M059J (cell line): Measurements from ENCODE around the gene C1QTNF1. TPM values are rescaled to one million over a fixed set of nuclear protein-coding genes. Genes with fewer than 3 reads are reported as not detected.
"Not testable (repeated sequence)": the region's sequence is repeated elsewhere in the genome, so short reads cannot be mapped to it uniquely, and the experiment has no call there.

Source experiments
- DNase-seq: peaks from one replicate; pipeline ENCODE4 v3.0.0-alpha.2; 2012; ENCODE audit warnings: low read depth
- total RNA-seq: library from RNA; depleted of rRNA; stranded (reverse); fragments of >200 nt; shearing (Covaris generic); gene quantifications from 2 replicates; pipeline ENCODE4 v1.2.3, GENCODE V29; 2014

C1QTNF1 gene
- total RNA-seq, 1 experiment from 2014 or later = 7.0 TPM

- DNase-seq = no peak
These were observed 18.7 kb upstream of the C1QTNF1 start for GRCh38 chr17:79005063-79005861.

GRCh38 chr17:79006046-79006445 is 17.9 kb upstream of the C1QTNF1 start:
- no peak for DNase-seq

GRCh38 chr17:79006794-79007503 is 17.0 kb upstream of the C1QTNF1 start:
- no peak for DNase-seq

GRCh38 chr17:79007504-79008381 is 16.2 kb upstream of the C1QTNF1 start:
- no peak for DNase-seq

- no peak for DNase-seq
These were observed 15.1 kb upstream of the C1QTNF1 start for GRCh38 chr17:79008666-79009387.

- DNase-seq = peak; percentile 80
These were observed 14.3 kb upstream of the C1QTNF1 start, which contains the start of gene CANT1 for GRCh38 chr17:79009397-79010303. CANT1 (minus strand) TSS chr17:79009764; CDS start chr17:78997622, 12,142 bp downstream.

- no peak for DNase-seq
These were observed 13.7 kb upstream of the C1QTNF1 start for GRCh38 chr17:79010304-79010646.

- peak; percentile 74 for DNase-seq
These were observed 12.4 kb upstream of the C1QTNF1 start for GRCh38 chr17:79011451-79012147.

GRCh38 chr17:79012563-79013134 is 11.3 kb upstream of the C1QTNF1 start:
- no peak for DNase-seq

- no peak for DNase-seq
These were observed 9.7 kb upstream of the C1QTNF1 start for GRCh38 chr17:79014158-79014758.

- DNase-seq = no peak
These were observed 6.2 kb upstream of the C1QTNF1 start for GRCh38 chr17:79017546-79018369.

- no peak for DNase-seq
These were observed 5.6 kb upstream of the C1QTNF1 start for GRCh38 chr17:79018370-79018695.

- no peak for DNase-seq
These were observed 4.7 kb upstream of the C1QTNF1 start for GRCh38 chr17:79019261-79019631.

- peak; percentile 69 for DNase-seq
These were observed 4.1 kb upstream of the C1QTNF1 start for GRCh38 chr17:79019632-79020584.

- DNase-seq = peak; percentile 53
These were observed 3.2 kb upstream of the C1QTNF1 start for GRCh38 chr17:79020631-79021301.

GRCh38 chr17:79021929-79022328 is 2.0 kb upstream of the C1QTNF1 start:
- not testable (repeated sequence) for DNase-seq
